Measurements from ENCODE around the gene PRKN. TPM values are rescaled to one million over a fixed set of nuclear protein-coding genes. Genes with fewer than 3 reads are reported as not detected.

PRKN gene
- total and polyA plus RNA-seq, 2 experiments from 2014 or later = 1.2 to 2.3 TPM

DNA sequence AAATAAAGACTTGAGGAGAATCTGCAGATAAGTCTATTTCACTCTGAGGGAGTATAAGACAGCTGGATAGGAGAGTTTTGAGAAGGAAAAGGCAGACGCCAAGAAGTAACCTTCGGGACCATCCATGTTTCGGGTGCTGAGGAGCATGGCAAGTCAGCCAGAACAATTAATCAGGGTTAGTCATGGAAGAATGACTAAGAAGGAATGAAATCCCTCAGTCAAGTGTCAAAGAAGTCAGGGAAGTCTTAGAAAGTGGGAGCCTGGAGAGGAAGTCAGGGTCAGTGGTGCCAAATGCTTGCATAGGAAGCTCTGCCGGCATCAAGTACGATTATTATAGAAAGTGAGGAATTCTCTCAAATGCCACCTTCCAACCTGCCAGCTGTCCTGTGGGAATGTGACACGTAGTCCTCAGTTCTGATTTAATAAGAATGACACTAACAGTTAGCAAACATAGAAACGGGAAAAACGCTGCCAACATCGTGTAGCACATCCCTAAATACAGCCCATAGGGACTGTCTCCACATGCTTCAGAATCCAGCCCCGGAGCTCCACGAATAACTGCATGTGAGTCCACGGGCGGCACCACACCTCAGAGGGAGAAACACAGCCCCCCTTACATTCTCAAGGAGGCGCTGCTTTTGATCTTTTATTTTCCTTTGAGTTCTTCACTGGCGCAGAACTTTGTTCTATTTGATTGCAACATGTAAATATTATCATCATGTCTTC is 602.7 kb downstream of the PRKN start:
- Histone ChIP-seq H3K4me1 (ENCODE audit: insufficient read depth) (no peaks in the 10 kb centered on the region), H3K9me2 (ENCODE audit: insufficient read depth) (no peaks in the 10 kb centered on the region), H2AFZ (no peak overlapping the region), H3K79me2 (ENCODE audit: insufficient read depth) (no peaks in the 10 kb centered on the region), H3K9me3 (ENCODE audit: low read depth) (no peaks in the 10 kb centered on the region), H3K9ac (no peak overlapping the region), H4K20me1 (ENCODE audit: insufficient read depth) (no peaks in the 10 kb centered on the region), H3K27ac (no peak overlapping the region), H3F3A (ENCODE audit: insufficient read depth) (no peaks in the 10 kb centered on the region), H3K4me2 (ENCODE audit: unreplicated experiment) (no peak overlapping the region), H3K36me3 (ENCODE audit: low read depth) (no peaks in the 10 kb centered on the region), H3K27me3 (replicated peaks; ENCODE audit: insufficient read depth) (no peaks in the 10 kb centered on the region), H3K4me3 (no peak overlapping the region)
- DNase-seq = no peak
- no peak for TF ChIP-seq EZH2 (IDR thresholded peaks at IDR 0.05; ENCODE audit: insufficient read depth, poor library complexity, severe bottlenecking)
- TF ChIP-seq EZH2phosphoT487 (IDR thresholded peaks at IDR 0.05; ENCODE audit: insufficient read depth, low read depth) = no peak
- in situ Hi-C loops (cut with MboI) = no loop called here
- WGBS, 2 experiments (ENCODE audit: low coverage in 1 of 2, low lambda C conversion rate in 2 of 2, missing lambda C conversion rate in 2 of 2) = 79 to 80% methylated on average over 15 of the region's 15 CpGs

DNA sequence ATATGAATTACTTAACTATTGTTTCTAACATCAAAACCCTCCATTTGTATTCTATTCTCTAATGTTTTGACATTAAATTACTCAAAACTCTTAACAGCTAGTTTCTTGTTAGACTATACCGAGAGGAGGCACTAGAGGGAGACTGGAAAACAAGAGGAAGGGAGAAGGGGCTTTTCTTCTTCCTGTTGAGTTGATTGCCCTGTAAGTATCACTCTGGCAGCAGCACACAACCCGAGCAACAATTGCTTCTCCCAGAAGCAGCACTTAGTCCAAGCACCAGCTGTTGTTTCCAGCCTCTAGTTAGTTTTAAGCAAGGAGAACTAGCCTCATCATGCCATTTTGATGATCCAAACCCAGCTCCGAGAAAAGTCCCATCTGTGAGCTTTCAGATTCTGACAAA is 603.8 kb downstream of the PRKN start:
- Histone ChIP-seq H3K79me2 (ENCODE audit: insufficient read depth) (no peaks in the 10 kb centered on the region), H3K9me2 (ENCODE audit: insufficient read depth) (no peaks in the 10 kb centered on the region), H3K27ac (no peak overlapping the region), H3K9me3 (ENCODE audit: low read depth) (no peaks in the 10 kb centered on the region), H3K4me2 (ENCODE audit: unreplicated experiment) (no peak overlapping the region), H3K36me3 (ENCODE audit: low read depth) (no peaks in the 10 kb centered on the region), H2AFZ (no peak overlapping the region), H3K4me1 (ENCODE audit: insufficient read depth) (peaks cover 10% of the 10 kb centered on the region), H3K9ac (no peak overlapping the region), H3K27me3 (replicated peaks; ENCODE audit: insufficient read depth) (no peaks in the 10 kb centered on the region), H3F3A (ENCODE audit: insufficient read depth) (0 out of 2 replicates have a peak, but pooled peaks cover 4% of the 10 kb centered on the region), H3K4me3 (no peak overlapping the region), H4K20me1 (ENCODE audit: insufficient read depth) (no peaks in the 10 kb centered on the region)
- in situ Hi-C loops (cut with MboI) = no loop called here
- WGBS, 2 experiments (ENCODE audit: low coverage in 1 of 2, low lambda C conversion rate in 2 of 2, missing lambda C conversion rate in 2 of 2) = 68 to 81% methylated on average over 3 of the region's 3 CpGs
- TF ChIP-seq EZH2phosphoT487 (IDR thresholded peaks at IDR 0.05; ENCODE audit: insufficient read depth, low read depth) (no peak), EZH2 (IDR thresholded peaks at IDR 0.05; ENCODE audit: insufficient read depth, poor library complexity, severe bottlenecking) (no peak)
- DNase-seq = peak; percentile 10

DNA sequence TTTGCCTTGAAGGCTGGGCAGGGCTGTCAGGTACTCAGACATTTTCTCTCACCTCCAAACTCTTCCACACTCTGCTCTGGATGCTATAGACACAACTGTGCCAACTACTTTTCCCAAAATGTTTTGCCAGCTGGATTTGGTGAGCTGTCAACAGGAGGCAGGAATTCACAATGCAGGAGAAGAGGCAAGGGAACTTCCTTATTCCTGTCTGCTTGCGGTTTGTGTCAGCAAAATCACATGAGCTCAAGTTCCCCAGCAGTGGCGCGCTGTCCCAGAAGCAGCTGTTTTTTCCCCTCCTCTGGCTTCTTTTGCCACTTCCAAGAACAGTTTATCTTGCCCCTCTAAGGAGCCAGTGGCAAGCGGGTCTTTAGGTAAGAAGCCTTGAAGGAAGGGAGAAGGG is 608.2 kb downstream of the PRKN start:
- TF ChIP-seq EZH2phosphoT487 (IDR thresholded peaks at IDR 0.05; ENCODE audit: insufficient read depth, low read depth) = no peak
- no peak for TF ChIP-seq EZH2 (IDR thresholded peaks at IDR 0.05; ENCODE audit: insufficient read depth, poor library complexity, severe bottlenecking)
- 11 to 24% methylated on average over 4 of the region's 4 CpGs for WGBS, 2 experiments (ENCODE audit: low coverage in 1 of 2, low lambda C conversion rate in 2 of 2, missing lambda C conversion rate in 2 of 2)
- Histone ChIP-seq H3K4me2 (ENCODE audit: unreplicated experiment) (peak overlapping the region; percentile 31), H3K4me3 (no peak overlapping the region), H3K9me2 (ENCODE audit: insufficient read depth) (no peaks in the 10 kb centered on the region), H3K27me3 (replicated peaks; ENCODE audit: insufficient read depth) (no peaks in the 10 kb centered on the region), H3K9me3 (ENCODE audit: low read depth) (no peaks in the 10 kb centered on the region), H3K27ac (no peak overlapping the region), H3K36me3 (ENCODE audit: low read depth) (no peaks in the 10 kb centered on the region), H3K9ac (0 out of 2 replicates have a peak overlapping the region, but pooled peaks have one; percentile 11), H3K4me1 (ENCODE audit: insufficient read depth) (peaks cover 14% of the 10 kb centered on the region), H3K79me2 (ENCODE audit: insufficient read depth) (no peaks in the 10 kb centered on the region), H2AFZ (peak overlapping the region; percentile 68), H3F3A (ENCODE audit: insufficient read depth) (0 out of 2 replicates have a peak, but pooled peaks cover 5% of the 10 kb centered on the region), H4K20me1 (ENCODE audit: insufficient read depth) (no peaks in the 10 kb centered on the region)
- DNase-seq = peak; percentile 55
- in situ Hi-C loops (cut with MboI) = no loop called here

GRCh38 chr6:162118706-162119105 is 608.9 kb downstream of the PRKN start:
- DNase-seq = peak; percentile 20
- H3K27me3 ChIP-seq (replicated peaks; ENCODE audit: insufficient read depth) = no peaks in the 10 kb centered on the region
- peaks cover 14% of the 10 kb centered on the region for H3K4me1 ChIP-seq (ENCODE audit: insufficient read depth)
- H3K4me3 ChIP-seq = no peak overlapping the region
- no peak overlapping the region for H3K4me2 ChIP-seq (ENCODE audit: unreplicated experiment)
- H3K9me2 ChIP-seq (ENCODE audit: insufficient read depth) = no peaks in the 10 kb centered on the region
- H4K20me1 ChIP-seq (ENCODE audit: insufficient read depth) = no peaks in the 10 kb centered on the region
- no peaks in the 10 kb centered on the region for H3K9me3 ChIP-seq (ENCODE audit: low read depth)
- H3K79me2 ChIP-seq (ENCODE audit: insufficient read depth) = no peaks in the 10 kb centered on the region
- no peak for TF ChIP-seq EZH2 (IDR thresholded peaks at IDR 0.05; ENCODE audit: insufficient read depth, poor library complexity, severe bottlenecking)
- TF ChIP-seq EZH2phosphoT487 (IDR thresholded peaks at IDR 0.05; ENCODE audit: insufficient read depth, low read depth) = no peak
- no peaks in the 10 kb centered on the region for H3K36me3 ChIP-seq (ENCODE audit: low read depth)
- in situ Hi-C loops (cut with MboI) = no loop called here
- 0 out of 2 replicates have a peak, but pooled peaks cover 5% of the 10 kb centered on the region for H3F3A ChIP-seq (ENCODE audit: insufficient read depth)
- peak overlapping the region; percentile 68 for H2AFZ ChIP-seq
- H3K27ac ChIP-seq = no peak overlapping the region
- H3K9ac ChIP-seq = no peak overlapping the region
- WGBS, 2 experiments (ENCODE audit: low coverage in 1 of 2, low lambda C conversion rate in 2 of 2, missing lambda C conversion rate in 2 of 2) = 13 to 18% methylated on average over 5 of the region's 5 CpGs
